GM12892 (cell line): Measurements from ENCODE around the gene GNAI2.

Source experiments
- POLR2A ChIP-seq: IDR thresholded peaks from 2 replicates; pipeline ENCODE4 v1.6.1; 2011; ENCODE audit warnings: low read depth, low read length, control low read depth
- POLR2AphosphoS5 ChIP-seq: IDR thresholded peaks from 2 replicates; pipeline ENCODE4 v1.6.1; 2011; ENCODE audit warnings: low read depth, low read length, control low read depth
- TAF1 ChIP-seq: IDR thresholded peaks from 2 replicates; pipeline ENCODE4 v1.6.1; 2011; ENCODE audit warnings: low read depth, mild to moderate bottlenecking, control low read depth, low read length, borderline replicate concordance

GRCh38 chr3:50230104-50230793 lies 5.8 kb upstream of the GNAI2 start:
- no peak for TF ChIP-seq POLR2AphosphoS5
- no peak for TF ChIP-seq POLR2A
- TF ChIP-seq TAF1, result no peak
